Fibroblast of skin of right biceps (primary cell): ENCODE data around the gene MED27.

Experiments
- DNase-seq: peaks from one replicate; pipeline ENCODE4 v3.0.0-alpha.2; 2013

The MED27 gene

GRCh38 chr9:131847665-131848354 lies 231.9 kb downstream of the MED27 start:
- no peak for DNase-seq

GRCh38 chr9:131845305-131846298 lies 234.1 kb downstream of the MED27 start:
- no peak for DNase-seq

GRCh38 chr9:131844745-131845118 lies 234.9 kb downstream of the MED27 start:
- DNase-seq = no peak

DNA sequence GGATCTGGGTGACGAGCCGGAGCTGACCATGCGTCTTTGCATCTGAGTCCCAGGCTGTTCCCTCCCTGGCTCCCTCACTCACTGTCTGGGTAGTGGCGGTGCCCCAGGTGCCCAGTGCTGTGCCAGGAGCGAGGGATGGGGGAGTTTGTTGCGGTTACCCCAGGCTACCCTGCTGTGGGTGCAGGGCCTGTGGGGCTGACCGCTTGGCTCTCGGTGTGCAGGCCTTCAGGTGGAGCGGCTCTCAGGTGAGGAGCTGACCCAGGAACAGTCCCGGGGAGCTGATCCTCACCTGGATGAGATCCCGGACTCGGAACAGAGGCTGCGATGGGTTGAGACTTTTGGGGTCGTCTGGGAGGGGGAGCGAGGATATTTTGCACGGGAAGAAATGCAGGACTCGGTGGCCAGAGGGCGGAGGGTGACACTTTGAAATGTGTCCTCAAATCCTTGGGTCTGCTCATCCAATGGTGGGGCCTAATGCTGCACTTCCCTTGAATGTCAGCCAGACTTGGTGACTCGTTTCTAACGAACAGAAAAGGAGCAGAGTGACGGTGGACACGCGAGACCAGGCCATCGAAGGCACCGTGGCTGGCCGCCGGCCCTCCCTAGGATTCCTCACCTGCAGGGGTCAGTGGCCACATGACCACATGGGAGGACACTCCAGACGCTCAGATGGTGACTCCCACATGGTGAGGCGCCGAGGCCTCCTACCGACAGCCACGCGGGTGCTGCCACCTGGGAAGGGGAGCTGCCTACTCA lies 235.5 kb downstream of the MED27 start:
- no peak for DNase-seq

DNA sequence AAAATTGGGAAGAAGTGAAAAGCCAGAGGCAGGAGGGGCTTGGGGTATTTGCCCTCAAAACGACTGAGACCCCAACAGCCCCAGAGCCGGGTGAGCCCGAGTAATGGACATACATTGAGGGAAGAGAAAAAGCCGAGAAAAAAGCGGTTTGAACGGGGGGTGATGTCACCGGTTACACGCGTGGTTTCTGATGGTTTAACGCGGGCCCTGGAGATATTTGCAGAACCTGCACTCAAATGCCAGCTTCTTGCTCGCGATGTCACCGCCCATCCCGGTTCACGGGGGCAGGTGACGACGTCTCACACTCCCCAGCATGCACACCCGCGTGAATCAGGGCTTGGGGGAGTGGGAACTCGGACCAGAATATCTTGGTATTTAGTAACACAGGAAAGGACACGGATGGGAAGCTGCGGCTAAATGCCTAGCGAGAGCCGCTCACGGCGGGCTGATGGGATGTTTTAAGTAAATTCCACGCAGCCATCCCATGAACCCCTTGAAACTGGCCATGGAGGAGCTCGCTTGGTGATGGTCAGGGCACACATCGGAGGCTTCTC lies 237.8 kb downstream of the MED27 start:
- no peak for DNase-seq

- no peak for DNase-seq
Measured at GRCh38 chr9:131840751-131841702, 238.6 kb downstream of the MED27 start.

- no peak for DNase-seq
Measured at GRCh38 chr9:131840220-131840619, 239.4 kb downstream of the MED27 start.

DNA sequence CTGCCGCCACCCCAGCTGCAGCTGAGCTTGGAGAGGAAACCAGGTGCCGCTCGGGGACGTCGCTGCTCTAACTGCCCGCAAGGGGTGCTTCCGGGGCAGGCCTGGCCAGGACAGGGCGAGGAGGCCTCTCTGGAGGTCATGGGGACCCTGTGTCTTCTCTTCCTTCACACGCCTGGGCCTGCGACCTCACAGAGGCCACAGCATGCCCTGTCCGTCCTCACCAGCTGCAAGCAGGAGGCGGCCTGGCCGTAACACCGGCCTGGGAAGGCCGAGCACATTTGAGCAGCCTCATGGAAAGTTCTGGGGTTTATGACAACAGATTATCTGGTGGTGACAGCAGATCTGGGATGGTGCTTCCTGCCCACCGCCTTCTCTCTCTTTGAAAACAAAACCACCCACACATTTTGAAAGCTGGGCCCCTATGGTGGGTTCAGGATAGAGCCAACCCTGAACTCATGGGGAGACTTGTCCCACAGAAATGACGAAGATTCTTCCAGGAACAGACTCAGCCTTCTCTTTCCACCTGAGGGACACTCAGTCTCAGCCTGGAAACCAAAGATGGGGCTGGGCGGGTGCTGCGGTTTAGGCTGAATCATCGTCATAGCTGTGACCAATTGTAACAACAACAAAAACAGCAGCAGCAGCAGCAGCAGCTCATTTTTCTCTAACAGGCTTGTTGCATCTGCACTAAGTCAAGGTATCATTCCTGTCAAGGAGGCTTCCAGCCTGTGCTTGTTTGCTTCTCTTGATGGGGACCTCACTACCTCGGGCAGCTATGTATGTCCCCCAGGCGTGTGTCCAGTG lies 240.2 kb downstream of the MED27 start:
- DNase-seq = peak; percentile 66

GRCh38 chr9:131838530-131839280 lies 241.0 kb downstream of the MED27 start:
- DNase-seq = no peak

DNA sequence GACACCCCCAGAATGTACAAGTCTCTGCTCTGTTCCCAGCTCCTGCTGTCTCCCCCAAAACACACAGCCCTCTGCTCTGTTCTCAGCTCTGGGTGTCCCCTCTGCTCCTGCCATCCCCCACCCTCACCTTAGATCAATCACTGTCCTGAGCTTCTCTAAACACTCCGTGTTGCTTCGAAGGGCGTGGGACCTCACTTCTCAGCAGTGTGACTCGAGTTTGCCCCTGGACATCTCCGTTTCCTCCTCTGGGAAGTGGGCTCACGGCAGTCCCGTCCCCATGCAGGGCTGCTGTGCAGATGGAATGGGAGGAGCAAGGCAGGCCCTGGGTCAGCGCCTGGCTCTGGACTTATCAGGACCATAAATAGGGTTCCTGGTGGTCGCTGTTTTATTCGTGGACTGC lies 241.8 kb downstream of the MED27 start:
- no peak for DNase-seq

GRCh38 chr9:131837316-131837715 lies 242.4 kb downstream of the MED27 start:
- DNase-seq = no peak

- no peak for DNase-seq
Measured at GRCh38 chr9:131836607-131837315, 242.9 kb downstream of the MED27 start.

GRCh38 chr9:131836021-131836420 lies 243.6 kb downstream of the MED27 start:
- no peak for DNase-seq

- no peak for DNase-seq
Measured at GRCh38 chr9:131835151-131835910, 244.3 kb downstream of the MED27 start.

GRCh38 chr9:131834721-131835120 lies 244.9 kb downstream of the MED27 start:
- DNase-seq = no peak

GRCh38 chr9:131833906-131834305 lies 245.8 kb downstream of the MED27 start:
- DNase-seq = peak; percentile 42

DNA sequence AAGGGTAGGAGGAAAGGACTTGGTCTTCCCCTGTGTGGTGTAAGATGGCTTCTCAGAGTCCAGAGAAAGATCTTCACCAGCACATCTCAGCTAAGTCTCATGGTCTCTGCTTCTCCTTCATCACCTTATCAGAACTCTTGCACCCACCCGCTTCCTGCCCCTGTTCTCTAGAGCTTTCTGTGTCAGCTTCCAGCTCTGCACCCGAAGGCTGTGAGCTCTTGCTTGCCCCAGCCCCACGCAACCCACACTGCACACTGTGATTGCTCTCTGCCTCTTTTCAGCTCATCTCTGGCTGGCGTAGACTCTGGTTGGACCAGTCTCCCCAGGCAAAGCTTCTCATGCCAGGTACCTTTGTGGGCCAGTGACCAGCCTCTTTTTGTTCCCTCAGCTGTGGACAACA lies 246.6 kb downstream of the MED27 start:
- DNase-seq = no peak

DNA sequence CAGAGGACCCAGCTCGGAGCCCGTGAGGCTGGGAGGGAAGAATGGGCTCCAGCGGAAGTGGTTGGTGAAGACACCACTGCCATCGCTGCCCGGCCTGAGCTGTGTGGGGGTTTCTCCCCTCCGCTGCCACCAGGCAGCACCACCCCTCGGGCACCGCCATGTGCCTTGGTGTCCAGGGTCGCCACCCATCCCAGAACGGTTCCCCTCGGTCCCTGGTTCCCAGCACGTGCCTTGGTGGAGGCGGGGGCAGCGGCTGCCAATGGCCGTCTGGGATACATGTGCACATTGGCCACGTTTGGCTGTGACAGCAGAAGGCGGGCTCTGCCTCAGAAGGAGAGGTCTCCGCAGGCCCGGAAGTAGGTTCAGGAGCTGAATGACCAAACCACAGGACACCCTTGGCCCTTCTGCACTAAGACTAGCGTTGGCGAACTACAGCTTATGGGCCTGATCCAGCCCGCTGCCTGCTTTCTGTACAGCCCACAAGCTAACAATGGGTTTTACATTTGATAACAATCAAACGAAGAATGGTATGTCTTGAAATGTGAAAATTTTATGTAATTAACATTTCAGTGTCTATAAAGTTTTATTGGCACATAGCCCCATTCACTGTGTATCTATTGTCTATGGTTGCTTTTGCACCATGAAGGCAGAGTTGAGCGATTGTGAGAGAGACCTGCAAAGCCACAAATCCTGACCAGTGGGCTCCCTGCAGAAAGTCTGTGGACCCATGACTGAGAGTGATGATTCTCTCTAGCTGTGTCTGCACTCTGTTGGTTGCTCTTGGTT lies 248.1 kb downstream of the MED27 start:
- no peak for DNase-seq
